HG03095 (cell line): ENCODE data around the gene RPLP2.

ENCODE experiments used
- ATAC-seq: cut with Tn5 transposase; IDR thresholded peaks from one replicate; pipeline ENCODE4 v1.9.1; 2021; ENCODE audit warnings: moderate library complexity; ENCODE audit not compliant: unreplicated experiment

RPLP2 gene

DNA sequence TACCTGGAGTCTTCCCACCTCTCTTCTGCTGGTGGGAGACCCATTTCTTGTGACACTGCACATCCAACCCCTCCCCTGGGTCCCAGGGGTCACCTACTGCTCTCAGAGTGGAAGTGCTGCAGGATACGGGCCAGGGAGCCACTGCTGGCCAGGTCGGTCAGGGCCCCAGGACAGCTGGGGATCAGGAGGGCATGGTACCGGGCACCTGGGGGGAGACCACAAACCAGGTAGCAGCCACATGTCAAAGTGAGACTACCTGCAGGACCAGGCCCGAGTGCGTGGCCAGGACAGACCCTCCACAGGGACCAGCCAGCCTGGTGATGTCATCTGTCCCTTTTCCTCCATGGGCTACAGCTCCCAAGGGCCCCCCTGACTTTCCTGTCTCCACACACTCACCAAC is 36.3 kb upstream of the RPLP2 start:
- ATAC-seq, result no peak

DNA sequence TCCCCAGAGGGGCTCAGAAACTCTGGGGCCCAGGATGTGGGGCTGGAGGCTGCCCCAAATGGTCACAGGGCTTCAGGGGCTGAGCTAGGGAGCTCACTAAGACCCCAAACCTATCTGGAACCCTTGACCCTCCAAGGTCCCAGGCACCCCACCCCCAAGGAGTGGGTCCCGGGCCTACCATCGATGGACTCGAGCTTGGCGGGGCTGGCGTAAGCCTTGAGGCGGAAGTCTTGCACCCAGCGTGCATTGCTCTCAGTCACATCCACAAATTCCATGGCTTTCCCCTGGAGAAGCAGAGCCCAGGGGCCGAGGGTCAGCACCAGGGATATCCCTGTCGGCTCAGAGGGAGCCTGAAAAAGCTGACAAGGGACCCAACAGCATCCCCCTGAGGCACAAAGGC is 35.9 kb upstream of the RPLP2 start:
- ATAC-seq, result no peak

DNA sequence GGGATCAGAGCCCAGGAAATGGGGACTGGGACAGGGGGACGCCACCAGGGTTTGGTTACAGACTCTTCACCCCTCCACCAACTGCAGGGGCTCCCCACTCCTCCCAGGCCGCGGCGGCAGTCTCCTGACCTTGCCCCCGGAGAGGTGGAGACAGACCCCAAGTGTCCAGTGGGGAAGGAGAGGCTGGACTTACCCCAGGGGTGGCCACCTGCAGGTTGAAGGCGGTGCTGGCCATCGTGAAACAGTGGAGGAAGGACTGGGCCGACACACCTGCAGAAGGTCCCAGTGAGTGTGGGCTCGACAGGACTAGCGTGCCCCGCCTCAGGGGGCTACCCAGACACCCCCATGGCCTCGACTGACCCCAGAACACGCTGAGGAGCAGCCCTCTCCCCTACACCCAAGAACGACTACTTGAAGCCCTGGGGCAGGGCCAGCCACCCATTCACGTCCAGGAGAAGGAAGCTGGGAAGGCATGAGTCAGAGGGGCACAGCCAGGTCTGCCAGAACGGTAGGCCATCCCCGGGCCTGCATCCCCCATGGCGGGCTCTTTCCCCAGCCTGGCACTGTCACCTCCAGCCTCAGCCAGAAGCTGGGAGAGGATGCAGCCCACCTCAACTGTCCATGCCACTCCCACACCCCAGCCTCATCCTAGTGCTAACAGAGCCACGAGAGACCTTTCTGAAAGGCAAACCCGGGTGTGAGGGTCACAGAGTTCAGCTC is 34.7 kb upstream of the RPLP2 start:
- ATAC-seq, result no peak

DNA sequence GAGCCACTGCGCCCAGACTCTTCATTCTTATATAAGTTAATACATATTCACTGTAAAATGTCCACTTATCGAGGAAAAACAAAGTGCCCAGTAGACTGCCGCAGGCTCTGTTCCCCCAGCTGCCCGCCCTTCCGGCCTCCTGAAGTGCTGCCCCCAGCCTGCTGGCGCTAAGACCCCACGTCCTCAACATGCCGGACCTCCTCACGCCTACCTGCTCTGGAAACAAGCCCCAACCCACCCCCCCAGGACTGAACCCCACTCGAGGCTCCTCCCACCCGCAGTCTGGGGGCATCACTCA is 33.6 kb upstream of the RPLP2 start:
- no peak for ATAC-seq

DNA sequence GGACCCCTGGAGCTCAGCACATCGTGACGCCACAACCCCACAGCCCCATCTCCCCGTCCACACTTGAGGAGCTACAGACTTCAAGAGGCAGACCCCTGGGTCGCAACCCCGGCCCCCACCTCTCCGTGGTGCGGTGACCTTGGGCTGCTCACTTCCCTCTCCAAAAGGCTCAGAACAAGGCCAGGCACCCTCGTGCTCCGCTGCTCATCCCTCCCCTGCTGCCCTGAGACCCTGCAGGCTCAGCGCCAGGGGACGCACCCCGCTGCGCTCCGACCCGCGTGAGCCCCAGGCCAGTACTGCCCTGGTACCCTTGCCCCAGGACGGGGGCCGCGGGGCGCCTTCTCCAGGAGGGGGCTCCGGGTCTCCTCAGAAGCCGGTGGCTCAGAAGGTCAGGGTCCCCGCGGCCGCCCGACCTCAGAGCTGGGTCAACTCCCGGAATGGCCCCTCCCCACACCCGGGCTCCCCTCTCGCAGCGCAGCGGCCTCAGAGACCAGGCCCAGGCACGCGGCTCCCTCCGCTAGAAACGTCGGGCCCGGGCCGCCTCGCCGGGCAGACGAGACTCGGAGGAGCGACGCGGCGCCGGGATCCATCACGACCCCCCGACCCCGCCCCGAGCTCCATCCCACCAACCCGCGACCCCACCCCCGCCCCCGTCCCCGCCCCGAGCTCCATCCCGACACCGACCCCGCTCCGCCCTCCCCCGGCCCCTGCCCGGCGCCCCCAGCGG is 33.0 kb upstream of the RPLP2 start:
- ATAC-seq, result peak; percentile 22

DNA sequence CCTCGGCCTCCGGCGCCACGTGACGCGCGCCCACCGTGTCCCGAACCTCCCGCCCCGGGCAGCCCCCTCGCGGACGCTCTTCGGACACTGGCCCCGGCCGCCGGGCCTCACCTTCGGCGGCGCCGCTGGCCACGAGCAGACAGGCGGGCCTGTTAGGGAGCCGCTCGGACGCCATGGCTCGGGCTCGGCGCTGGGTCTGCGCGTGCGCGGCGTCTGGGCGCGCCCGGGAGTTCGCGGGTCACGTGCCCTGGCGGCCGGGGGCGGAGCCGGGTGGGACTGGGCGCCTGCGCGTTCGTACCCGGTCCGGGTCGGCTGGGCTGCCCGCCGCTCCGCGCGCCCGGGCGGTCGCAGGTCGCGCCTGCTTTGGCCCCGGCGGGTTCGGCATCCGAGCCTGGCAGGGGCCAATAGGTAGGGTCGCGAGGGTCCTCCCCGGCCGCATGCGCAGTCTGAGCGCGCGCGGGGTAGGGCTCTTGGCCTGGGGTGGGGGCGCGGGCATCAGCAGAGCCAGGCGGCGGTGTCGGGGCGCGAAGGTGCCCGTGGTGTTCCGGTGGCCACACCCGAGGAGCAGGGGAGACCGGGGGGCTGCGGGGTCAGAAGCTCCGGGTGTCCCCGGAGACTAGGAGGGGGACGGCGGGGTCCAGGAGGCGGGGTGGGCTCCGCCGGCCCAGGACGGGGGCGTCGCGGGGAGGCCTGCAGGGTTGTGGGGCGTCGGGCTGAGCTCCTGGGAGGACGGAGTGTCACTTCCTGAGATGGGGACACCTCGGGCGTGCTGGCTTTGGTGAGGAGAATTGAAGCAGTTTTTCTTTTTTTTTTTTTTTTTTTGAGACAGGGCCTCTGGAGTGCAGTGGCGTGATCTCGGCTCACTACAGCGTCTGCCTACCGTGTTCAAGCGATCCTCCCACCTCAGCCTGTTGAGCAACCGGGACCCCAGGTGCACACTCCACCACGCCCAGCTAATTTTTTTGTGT is 32.2 kb upstream of the RPLP2 start, which contains the start of gene GATD1:
Gene GATD1, minus strand, starts transcription at position 200 of the 968 bp plus-strand sequence. Its CDS starts 25 bp downstream, at position 175.
- ATAC-seq, result peak; percentile 50

DNA sequence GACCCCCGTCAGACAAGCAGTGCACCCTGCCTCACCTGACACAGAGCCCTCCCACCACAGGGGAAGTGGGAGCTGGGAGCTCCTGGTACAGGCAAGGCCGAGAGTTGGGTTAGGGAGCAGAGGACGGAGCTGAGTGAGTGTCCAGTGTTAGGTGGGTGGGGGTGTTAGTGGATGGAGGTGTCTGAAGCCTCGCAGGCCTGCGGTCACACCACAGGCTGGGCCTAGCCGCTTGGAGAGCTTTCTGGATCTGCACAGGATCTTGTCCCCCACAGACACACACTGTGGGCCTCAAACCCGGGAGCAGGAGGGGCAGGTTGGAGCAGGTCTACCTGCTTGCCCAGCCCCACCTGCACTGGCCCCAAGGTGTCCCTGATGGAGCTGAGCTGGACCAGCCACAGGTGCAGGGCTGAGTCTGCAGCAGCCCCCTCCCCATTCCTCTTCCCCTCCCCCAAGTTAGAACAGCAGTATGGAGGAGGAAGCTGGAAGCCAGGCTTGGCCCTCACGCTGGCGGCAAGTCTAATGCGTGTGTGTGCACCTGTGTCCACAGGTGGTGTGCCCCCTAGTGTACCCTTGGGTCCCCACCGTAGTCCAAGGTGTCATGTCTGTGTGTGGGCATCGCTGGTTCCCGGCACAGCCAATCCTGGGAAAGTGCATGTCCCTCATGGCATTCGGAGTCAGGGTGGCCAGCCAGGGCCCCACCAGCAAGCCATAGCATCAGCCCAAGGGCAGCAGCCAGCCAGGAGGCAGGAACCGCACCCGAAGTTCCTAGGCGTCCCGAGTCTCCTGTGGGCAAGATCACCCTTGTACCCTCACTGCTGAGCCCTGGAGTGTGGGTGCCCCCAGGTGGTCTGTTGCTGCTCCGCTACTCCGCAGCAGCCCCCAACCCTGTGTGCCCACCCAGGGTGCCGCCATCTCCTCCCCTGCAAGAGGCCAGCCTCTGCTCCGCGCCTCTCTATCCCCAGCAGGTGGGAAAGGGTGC is 30.5 kb upstream of the RPLP2 start:
- no peak for ATAC-seq

DNA sequence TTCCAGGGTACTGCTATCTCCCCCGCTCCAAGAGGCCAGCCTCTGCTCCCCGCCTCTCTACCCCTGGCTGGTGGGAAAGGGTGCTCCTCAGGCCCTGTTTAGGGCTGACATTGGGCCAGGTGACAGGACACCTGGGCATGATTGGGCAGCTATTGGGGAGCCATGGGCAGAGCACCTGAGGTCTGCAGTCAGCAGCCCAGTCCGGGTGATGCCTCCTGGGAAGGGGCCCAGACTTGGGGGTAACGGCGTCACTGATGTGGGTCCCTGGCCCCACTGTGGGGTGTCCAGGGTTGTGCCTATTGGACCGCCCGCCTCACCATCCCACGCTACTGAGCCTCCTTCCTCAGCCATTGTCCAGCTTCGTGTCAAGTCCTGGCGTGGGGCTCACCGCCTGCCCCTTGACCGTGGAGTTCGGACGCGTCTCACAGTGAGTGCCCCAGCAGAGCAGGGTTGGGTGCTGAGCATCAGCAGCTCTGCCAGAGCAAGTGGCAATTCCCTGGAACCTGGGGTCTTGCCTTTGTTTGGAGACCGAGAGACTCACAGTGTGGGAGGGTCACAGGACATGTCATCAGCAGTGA is 29.7 kb upstream of the RPLP2 start:
- no peak for ATAC-seq

DNA sequence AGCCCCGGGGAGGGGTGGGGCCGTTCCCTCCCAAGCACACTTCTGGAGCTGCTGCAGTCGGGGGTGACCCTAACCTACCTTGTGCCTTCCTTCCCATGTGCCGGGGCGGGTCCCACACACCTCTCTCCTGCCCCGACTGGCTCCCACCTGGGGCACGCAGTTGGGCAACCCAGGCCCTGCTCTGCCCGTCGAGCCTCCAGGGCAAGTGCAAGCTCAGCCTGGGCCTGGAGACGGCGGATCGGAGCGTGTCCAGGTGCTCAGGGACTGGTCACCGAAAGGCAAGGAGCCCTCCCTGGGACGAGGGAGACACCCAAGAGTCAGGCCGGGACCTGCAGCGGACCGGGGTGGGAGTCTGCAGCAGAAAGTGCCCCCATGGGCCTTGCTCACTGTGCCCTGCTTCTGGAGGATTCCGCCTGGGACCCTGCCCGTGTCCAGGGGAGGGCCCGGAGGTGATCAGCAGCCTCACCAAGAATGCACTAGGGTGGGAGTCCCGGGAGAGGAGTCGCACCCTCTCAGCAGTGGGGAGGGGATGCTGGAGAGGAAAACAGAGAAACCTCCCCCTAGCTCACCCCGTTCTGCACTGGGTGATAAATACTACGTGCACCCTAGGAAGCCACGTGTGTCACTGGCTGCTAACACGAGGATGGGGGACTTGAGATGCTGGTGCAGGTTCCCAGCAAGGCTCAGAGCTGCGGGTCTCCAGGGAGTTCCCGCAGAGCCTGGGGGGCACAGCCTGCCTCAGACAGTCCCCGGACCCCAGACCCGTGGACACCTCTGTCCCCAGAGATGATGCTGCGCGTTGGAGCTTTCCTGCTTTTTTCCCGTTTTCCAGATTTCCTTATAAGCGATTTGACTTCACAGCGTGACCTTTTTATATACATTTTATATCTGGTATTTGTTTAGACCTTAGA is 27.2 kb upstream of the RPLP2 start:
- no peak for ATAC-seq

DNA sequence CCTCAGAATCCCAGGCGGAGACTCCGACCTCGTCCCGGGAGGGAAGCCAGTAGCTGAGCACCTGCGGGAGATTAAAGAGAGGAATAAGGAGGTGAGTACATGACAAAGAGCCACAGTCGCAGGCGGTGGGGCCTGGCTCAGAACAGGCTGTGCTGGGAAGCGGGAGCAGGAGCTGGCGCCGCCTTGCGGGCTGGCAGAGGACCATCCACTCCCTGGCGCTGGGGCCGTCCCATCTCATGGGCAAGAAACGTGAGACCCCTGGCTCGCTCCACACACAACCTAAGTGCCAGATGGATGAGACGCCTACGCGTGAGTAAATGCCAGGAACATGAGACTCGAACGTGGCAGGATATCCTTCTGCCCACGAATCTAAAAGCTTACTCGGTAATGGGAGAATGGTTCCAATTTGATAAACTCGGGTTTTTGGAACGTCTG is 26.2 kb upstream of the RPLP2 start:
- no peak for ATAC-seq

DNA sequence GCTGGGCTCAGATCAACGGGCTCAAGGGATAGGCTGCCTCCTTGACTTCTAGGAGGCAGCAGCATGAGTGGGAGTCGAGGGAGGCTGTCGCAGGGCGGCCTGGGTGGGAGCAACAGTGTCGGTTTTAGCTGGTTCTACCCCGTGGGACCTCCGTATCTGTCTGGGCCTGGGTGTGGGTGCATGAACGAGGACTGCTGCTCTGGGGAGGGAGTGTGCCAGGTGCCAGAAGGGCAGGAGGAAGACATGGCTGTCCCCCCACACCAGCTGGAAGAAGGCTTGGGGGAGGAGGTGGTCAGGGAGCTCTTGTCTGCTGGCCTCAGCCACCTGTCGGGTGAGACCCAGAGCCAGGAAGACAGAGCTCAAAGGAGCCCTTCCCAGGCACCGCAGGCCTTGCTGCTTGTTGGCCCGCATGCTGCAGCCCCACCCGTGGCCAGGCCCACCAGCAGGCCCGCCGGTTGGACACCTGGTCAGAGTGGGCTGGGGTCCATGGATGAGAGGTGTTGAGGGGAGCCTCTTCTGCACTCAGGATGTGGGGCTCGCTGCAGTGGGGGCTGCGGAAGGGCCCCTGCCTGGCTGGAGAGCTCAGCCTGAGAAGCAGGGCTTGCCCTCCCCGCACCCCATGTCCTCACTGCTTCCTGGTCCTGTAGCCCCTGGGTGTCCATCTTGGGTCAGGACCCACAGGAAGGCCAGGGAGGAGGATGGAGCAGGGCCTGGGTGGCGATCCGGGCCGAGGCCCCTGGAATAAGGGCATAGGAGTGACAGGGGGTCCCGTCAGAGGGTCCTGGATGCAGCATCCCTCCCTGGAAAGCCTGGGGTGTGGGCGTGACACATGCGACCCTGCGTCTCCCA is 23.3 kb upstream of the RPLP2 start:
- no peak for ATAC-seq

DNA sequence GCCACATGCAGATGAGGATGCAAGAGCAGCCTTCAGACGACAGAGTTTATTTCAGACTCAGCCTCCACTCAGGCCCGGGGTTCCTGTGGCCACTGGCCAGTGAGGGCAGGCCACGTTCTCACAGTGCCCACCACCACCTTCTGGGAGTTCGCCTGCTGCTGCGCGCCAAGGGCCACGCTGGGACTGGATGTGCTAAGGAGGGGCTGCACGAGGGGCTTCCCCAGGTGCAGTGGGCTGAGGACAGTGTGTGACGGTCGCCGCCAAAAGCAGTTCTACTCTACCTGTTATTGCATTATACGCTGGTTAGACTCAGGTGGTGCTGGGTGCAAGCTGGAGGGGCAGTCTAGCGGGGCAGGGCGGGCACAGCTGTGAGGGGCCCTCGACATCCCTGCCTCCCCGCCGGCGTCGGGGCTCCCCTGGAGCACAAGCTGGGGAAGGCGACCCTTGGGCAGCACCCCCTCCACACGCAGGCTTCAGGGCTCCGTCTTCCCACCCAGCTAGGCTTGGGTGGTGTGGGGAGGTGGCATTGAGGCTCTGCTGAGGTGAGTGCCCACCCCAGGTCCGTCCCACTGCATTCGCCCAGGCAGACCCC is 22.6 kb upstream of the RPLP2 start:
- ATAC-seq, result no peak

DNA sequence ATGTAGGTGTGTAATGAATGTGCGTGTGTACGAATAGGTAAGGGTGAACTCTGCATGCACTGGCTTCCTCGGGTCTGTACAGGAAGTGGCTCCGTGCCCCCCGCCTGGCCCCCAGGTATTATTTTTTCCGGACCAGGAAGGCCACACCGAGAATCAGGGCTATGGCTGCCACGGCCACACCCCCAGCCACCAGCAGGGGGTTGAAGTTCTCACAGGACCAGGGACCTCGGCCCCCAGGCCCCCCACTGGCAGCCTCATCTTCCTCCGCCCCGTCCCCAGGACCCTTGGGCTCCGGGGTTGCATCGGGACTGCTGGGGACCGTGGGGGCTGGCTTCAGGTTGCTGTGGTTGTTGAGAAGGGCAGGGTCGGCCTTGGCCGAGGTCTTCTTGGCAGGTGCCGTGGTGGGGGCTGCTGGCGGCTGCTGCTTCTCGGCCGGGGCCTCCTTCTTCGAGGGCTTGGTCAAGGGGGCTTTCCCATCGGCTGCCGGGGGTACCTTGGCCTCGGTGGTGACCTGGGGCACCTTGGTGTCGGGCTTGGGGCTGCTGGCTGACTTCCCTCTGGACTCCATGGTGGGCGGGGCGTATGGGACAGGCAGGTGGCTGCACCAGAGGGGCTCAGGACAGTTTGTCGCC is 21.6 kb upstream of the RPLP2 start:
- no peak for ATAC-seq

DNA sequence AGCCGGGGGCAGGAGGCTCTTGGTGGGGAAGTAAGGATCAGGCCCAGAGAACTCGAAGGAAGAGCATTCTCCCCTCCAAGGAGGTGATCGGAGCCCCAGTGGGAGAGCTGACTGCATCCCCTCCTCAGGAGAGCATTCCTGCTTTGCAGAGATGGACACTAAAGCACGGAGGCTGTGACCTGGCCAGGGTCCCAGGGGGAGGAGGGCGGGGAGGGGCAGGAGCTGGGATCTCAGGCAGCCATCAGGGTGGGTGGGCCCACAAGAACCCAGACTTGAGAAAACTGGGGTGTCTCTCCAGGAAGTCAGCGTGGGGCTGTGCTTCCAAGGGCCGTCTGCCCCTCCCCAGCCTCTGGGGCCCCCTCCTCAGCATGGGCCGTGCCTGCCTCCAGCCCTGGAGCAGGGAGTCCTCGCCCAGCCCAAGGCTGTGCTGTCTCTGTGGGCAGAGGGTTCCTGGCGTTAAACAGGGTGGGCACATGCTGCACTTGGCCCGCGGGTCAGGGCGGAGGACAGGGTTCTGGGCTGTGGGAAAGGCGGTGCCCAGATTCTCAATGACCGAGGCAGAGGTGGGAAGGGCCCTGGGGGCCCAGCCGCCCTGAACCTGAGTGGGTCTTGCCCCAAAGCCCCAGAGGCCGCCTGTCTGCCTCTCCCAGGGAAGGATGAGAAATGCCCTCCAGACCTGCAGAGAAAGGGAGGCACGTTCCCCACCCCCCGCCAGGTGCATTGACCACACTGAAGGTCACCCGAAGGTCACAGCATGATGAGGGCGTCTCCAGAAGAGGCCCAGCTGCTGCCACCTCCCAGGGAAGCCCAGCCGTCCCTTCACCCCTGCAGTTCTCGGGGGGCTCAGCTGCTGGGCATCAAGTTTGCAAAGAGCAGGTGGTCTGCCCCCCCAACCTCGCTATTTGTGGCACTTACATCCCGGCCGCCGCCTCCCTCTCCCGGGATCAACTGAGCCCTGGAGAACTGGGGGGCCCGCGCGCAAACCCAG is 20.5 kb upstream of the RPLP2 start:
- no peak for ATAC-seq

DNA sequence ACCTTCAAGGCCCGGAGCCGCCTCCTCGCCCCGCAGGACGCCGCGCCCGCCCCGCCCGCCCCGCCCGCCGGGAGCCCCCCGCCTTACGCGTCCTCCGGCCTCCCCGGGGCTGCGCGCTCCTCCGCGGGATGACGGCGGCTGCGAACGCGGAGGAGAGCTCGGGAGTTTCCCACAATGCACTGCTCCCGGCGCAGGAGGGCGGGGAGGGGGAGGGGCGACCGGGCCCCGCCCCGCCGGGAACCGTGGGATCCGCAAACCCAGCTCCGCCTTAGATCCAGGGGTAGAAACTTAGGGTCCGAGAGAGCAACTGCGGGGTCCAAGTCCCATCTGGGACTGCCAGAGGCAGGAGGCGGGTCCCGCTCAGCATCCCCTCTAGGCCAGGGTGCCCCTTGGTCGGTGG is 19.8 kb upstream of the RPLP2 start, which contains the start of gene CEND1:
Gene CEND1, minus strand, starts transcription at position 148 of the 400 bp plus-strand sequence. CDS start 1,514 bp downstream, outside the sequence.
- ATAC-seq, result no peak
